Loucy (cell line): Measurements from ENCODE around the gene CCDC194.

Experiments used
- H2AFZ ChIP-seq: fragments of 200-600 bp; sonication (generic); 2 replicates; pipeline ENCODE4 v1.6.0; 2016; ENCODE audit warnings: antibody characterized with exemption, mild to moderate bottlenecking, low read length, moderate library complexity
- H3F3A ChIP-seq: fragments of 200-600 bp; 2 replicates; pipeline ENCODE4 v1.6.0; 2016; ENCODE audit warnings: antibody characterized with exemption, low read depth, mild to moderate bottlenecking
- H3K27me3 ChIP-seq: fragments of 200-600 bp; sonication (generic); 2 replicates; pipeline ENCODE4 v1.6.1; 2014; ENCODE audit warnings: low read length, mild to moderate bottlenecking; ENCODE audit not compliant: insufficient read depth, poor library complexity, severe bottlenecking
- H3K36me3 ChIP-seq: fragments of 200-600 bp; sonication (generic); 2 replicates; pipeline ENCODE4 v1.6.1; 2016; ENCODE audit warnings: low read length; ENCODE audit not compliant: insufficient read depth
- H3K4me1 ChIP-seq: fragments of 200-600 bp; sonication (generic); 2 replicates; pipeline ENCODE4 v1.5.1; 2014; ENCODE audit warnings: low read length, mild to moderate bottlenecking; ENCODE audit not compliant: insufficient read depth, poor library complexity, severe bottlenecking
- H3K4me2 ChIP-seq: fragments of 200-600 bp; sonication (generic); 2 replicates; pipeline ENCODE4 v1.6.0; 2014; ENCODE audit warnings: antibody characterized with exemption, low read length, low read depth, mild to moderate bottlenecking; ENCODE audit not compliant: poor library complexity, severe bottlenecking
- H3K4me3 ChIP-seq: fragments of 200-600 bp; sonication (generic); 2 replicates; pipeline ENCODE4 v1.5.1; 2014; ENCODE audit warnings: low read length, mild to moderate bottlenecking, mixed read lengths; ENCODE audit not compliant: poor library complexity, severe bottlenecking
- H3K79me2 ChIP-seq: fragments of 200-600 bp; sonication (generic); 2 replicates; pipeline ENCODE4 v1.6.1; 2014; ENCODE audit warnings: low read length; ENCODE audit not compliant: insufficient read depth
- H3K9ac ChIP-seq: fragments of 200-600 bp; sonication (generic); 2 replicates; pipeline ENCODE4 v1.6.0; 2014; ENCODE audit warnings: mild to moderate bottlenecking, low read depth, low read length, moderate library complexity; ENCODE audit not compliant: poor library complexity, severe bottlenecking
- H3K9me2 ChIP-seq: fragments of 200-600 bp; sonication (generic); replicated peaks from 2 replicates; pipeline ENCODE4 v1.6.1; 2016; ENCODE audit warnings: low read depth, low read length, mixed read lengths
- H3K9me3 ChIP-seq: fragments of 200-600 bp; sonication (generic); 2 replicates; pipeline ENCODE4 v1.6.1; 2014; ENCODE audit warnings: mild to moderate bottlenecking, antibody characterized with exemption, low read length, low read depth; ENCODE audit not compliant: insufficient read depth
- H4K20me1 ChIP-seq: fragments of 200-600 bp; sonication (generic); 2 replicates; pipeline ENCODE4 v1.6.0; 2014; ENCODE audit warnings: antibody characterized with exemption, low read length, mild to moderate bottlenecking; ENCODE audit not compliant: insufficient read depth, poor library complexity, severe bottlenecking
- EZH2phosphoT487 ChIP-seq: fragments of 200-600 bp; IDR thresholded peaks from 2 replicates; pipeline ENCODE4 v1.6.1; 2018; ENCODE audit warnings: antibody characterized with exemption, mild to moderate bottlenecking, moderate library complexity, borderline replicate concordance
- TF ChIP-seq, protein P1 (sequence below): fragments of 200-600 bp; sonication (generic); conservative IDR thresholded peaks from 2 replicates; pipeline ENCODE4 v1.5.1; 2014; ENCODE audit warnings: mild to moderate bottlenecking, antibody characterized with exemption, low read length

The CCDC194 gene

DNA sequence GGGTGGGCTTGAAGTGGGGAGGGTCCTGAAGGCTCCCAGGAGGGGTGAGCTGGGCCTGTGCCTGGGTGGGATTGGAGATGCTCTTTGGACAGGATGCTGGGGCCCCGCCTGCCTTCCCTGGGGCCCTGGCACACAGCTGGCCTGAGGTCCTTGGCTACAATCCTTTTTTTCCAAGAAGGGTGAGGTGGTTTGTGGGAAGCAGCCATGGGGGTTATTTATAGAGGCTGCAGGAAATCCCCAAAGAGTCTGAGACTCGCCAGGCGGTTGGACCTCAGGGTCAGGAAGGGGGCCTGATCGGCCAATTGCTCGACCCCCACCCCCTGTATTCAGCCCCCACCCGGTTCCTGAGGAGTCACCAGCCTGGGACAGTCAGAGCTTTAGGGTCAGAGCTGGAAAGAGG is 46.6 kb downstream of the CCDC194 start:
- H3K9me2 ChIP-seq: no peaks in the 10 kb centered on the region
- no peak overlapping the region for H3K4me3 ChIP-seq
- H2AFZ ChIP-seq: no peak overlapping the region
- no peaks in the 10 kb centered on the region for H3F3A ChIP-seq
- H4K20me1 ChIP-seq: no peaks in the 10 kb centered on the region
- H3K9ac ChIP-seq: no peak overlapping the region
- no peaks in the 10 kb centered on the region for H3K9me3 ChIP-seq
- H3K79me2 ChIP-seq: no peaks in the 10 kb centered on the region
- H3K27me3 ChIP-seq: no peaks in the 10 kb centered on the region
- TF ChIP-seq EZH2phosphoT487: no peak
- TF ChIP-seq, protein P1, sequence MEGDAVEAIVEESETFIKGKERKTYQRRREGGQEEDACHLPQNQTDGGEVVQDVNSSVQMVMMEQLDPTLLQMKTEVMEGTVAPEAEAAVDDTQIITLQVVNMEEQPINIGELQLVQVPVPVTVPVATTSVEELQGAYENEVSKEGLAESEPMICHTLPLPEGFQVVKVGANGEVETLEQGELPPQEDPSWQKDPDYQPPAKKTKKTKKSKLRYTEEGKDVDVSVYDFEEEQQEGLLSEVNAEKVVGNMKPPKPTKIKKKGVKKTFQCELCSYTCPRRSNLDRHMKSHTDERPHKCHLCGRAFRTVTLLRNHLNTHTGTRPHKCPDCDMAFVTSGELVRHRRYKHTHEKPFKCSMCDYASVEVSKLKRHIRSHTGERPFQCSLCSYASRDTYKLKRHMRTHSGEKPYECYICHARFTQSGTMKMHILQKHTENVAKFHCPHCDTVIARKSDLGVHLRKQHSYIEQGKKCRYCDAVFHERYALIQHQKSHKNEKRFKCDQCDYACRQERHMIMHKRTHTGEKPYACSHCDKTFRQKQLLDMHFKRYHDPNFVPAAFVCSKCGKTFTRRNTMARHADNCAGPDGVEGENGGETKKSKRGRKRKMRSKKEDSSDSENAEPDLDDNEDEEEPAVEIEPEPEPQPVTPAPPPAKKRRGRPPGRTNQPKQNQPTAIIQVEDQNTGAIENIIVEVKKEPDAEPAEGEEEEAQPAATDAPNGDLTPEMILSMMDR: no peak
- H3K36me3 ChIP-seq: no peaks in the 10 kb centered on the region
- no peak overlapping the region for H3K4me2 ChIP-seq
- peaks cover 3% of the 10 kb centered on the region for H3K4me1 ChIP-seq

DNA sequence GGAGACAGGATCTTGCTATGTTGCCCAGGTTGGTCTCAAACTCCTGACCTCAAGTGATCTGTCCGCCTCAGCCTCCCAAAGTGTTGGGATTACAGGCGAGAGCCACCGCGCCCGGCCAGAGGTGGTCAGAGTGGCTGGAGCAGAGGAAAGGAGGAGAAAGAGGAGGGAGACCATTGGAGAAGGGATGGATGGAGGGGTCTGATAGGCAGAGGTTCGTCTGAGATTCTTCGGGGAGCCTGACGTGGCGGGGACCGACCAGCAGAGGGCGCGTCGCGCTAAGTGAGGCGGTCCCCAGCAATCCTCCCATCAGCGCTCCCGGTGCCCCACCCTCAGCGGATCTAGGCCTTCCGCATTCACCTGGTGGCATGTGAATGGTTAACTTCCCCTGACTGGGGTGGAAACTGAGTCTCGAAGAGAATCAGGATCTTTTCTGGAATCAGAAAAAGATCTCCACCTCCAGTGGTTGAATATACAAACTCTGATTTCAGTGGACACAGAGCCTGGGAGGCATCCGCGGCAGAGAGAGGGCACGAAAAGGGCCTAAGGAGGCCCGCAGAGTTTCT is 47.8 kb downstream of the CCDC194 start:
- Histone ChIP-seq H3K9ac (no peak overlapping the region), H3K4me3 (no peak overlapping the region), H3K27me3 (no peaks in the 10 kb centered on the region), H3K4me2 (no peak overlapping the region), H3K36me3 (0 out of 2 replicates have a peak, but pooled peaks cover 3% of the 10 kb centered on the region), H3F3A (no peaks in the 10 kb centered on the region), H3K79me2 (no peaks in the 10 kb centered on the region), H4K20me1 (no peaks in the 10 kb centered on the region), H2AFZ (no peak overlapping the region), H3K4me1 (no peaks in the 10 kb centered on the region), H3K9me3 (no peaks in the 10 kb centered on the region), H3K9me2 (no peaks in the 10 kb centered on the region)
- no peak for TF ChIP-seq EZH2phosphoT487
- TF ChIP-seq, protein P1: peak; percentile 76

DNA sequence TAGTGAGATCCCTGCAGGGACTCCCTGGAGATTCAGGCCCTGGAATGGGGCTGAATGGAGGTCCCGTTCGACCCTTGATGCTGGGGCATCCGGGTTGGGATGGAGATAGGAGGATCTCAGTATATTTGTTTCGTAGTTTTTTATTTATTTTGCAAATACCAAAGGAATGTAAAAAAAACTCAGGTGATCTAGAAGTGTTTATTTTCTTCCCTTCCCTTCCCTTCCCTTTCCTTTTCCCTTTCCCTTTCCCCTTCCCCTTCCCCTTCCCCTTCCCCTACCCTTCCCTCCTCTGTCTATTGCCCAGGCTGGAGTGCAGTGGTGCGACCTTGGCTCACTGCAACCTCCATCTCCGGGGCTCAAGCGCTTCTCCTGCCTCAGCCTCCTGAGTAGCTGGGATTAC is 52.2 kb downstream of the CCDC194 start:
- Histone ChIP-seq H3F3A (peaks cover 3% of the 10 kb centered on the region; the same call in 1 of the 2 replicates), H2AFZ (no peak overlapping the region), H3K4me3 (no peak overlapping the region), H3K79me2 (peaks cover 15% of the 10 kb centered on the region; the same call in 1 of the 2 replicates), H3K27me3 (no peaks in the 10 kb centered on the region), H3K9me3 (no peaks in the 10 kb centered on the region), H3K9me2 (no peaks in the 10 kb centered on the region), H3K4me2 (no peak overlapping the region), H3K9ac (no peak overlapping the region), H3K4me1 (peaks cover 9% of the 10 kb centered on the region), H4K20me1 (peaks cover 6% of the 10 kb centered on the region), H3K36me3 (0 out of 2 replicates have a peak, but pooled peaks cover 3% of the 10 kb centered on the region)
- no peak for TF ChIP-seq EZH2phosphoT487
- TF ChIP-seq, protein P1: no peak
